ENCODE data around the gene SDK1.

- TF ChIP-seq EZH2phosphoT487 (IDR thresholded peaks at IDR 0.05; ENCODE audit: borderline replicate concordance, low read length): no peak
- TF ChIP-seq CTCF (IDR thresholded peaks at IDR 0.05; ENCODE audit: low read depth, low read length, poor library complexity, severe bottlenecking): no peak
These were observed 272.1 kb downstream of the SDK1 start for GRCh38 chr7:3573151-3573550.

Measured in DOHH2 (cell line).